ENCODE data around the gene SRPRB.

Gene SRPRB

DNA sequence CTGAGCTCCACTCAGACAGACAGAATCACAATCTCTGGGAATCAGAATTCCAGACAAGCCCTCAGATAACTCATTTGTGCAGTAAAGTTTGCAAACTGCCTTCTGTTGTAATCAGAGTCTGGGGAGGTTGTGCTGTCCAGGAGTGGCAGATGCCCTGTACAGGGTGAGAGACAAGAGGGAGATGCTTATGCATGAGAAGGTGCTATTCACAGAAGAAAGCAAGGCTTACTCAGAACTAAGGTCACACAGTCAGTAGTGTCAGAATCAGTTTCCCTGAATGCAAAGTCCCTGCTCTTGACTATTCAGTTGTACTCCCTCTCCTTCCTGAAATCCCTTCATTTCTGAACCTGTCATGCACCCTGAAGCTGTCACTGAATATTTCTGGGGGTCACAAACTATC, 43.7 kb downstream of the SRPRB start:
- FAIRE-seq = no peak

DNA sequence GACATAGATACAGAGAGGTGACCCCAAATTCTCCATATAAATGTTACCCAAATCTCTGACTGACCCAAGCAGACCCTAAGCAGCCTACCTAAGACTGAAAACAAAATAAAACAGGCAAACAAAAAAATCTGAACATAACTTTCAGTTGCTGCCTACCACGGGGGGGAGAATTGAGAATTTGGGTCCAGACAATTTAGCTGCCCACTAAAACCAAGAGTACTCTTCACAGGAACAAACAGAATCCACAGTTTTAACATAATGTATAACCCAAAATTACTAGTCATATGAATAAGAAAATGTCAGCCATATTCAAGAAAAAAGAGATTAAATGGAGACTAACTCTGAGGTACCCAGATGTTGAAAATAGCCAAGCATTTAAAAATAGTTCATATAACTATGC, 44.4 kb downstream of the SRPRB start:
- FAIRE-seq = no peak

DNA sequence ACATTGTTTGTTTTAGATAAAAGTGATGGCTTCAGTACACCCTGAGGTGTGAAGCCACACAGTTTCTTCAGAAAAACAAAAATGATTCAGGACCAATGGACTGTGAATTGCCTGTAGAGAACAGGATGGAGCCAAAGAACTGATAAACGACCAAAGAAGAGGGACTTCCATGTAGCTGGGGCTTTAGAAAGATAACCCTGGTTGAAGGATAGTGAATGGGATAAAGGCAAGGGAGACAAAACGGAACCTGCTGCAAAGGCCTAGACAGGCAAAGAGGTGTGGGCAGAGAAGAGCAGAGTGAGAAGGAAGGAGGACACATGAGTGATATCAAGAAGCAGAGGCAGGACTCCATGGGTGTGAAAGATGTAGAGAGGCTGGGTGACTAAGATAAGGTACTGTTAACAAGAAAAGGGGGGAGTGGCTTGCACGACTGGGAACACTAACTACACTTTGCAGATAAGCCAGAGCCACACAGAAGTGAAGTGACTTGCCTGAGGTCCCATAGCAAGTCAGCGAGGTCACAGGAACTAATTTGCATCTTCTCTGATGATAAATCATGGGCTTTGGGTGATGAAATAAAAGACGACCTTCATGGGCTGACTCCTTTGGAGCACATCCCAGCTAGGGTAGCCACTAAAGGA, 45.8 kb downstream of the SRPRB start:
- no peak for FAIRE-seq

DNA sequence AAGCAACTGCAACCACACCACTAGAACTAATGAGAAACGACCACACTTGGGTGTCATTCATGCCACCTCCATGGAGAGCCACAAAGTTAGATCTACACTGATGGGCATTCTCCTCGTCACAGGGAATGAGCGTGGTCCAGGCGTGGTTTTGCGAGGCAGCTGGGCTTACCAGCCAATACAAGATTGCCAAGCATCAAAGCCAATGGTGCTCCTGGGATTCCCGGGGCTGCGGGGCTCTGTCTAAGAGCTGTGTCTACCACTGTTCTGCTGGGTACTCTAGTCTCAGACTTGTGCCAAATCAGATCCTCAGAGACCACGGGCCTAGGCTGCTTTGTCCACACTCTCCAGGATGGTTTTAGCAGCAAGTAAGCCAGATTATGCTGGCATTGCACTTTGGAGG, 46.3 kb downstream of the SRPRB start:
- FAIRE-seq = no peak

DNA sequence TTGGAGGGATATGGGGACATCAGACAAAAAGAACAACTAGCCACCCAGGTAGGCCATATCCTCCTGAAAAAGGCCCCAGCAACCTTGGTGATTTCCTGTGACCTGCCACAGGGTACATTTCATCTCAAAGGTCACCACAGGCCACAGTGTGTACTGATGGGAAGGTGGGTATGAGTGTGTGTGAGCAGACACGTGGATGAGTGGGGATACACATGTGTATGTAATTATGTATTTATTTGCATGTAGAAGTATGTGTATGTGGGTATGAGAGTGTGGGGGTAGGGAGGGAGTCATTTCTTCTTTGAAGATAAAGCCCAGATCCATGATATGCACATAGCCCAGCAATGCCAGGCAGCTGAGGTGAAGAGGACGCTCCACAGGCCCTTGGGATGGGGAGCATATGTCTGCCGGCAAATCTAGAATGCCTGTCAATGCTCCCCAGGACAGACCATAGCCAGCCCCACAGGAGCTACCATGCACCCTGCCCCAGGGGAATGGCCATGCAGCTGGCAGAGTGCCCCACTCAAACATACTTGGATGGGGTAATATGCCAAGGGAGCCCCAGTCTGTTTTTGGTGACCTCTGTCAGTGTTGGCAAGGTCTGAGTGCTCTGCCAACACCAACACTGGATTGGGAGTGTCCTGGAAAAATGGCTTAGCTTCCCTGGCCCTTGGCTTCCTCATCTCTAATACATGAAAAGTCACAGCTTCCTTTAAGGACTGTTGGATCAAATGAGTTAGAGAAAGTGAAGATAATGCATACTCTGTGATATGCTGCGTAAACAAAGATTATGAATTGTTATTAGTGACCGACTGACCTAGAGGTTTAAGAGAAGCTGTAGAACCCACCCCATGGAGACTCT, 47.7 kb downstream of the SRPRB start:
- FAIRE-seq = no peak

GRCh38 chr3:133853925-133854227, 48.3 kb downstream of the SRPRB start:
- no peak for FAIRE-seq

DNA sequence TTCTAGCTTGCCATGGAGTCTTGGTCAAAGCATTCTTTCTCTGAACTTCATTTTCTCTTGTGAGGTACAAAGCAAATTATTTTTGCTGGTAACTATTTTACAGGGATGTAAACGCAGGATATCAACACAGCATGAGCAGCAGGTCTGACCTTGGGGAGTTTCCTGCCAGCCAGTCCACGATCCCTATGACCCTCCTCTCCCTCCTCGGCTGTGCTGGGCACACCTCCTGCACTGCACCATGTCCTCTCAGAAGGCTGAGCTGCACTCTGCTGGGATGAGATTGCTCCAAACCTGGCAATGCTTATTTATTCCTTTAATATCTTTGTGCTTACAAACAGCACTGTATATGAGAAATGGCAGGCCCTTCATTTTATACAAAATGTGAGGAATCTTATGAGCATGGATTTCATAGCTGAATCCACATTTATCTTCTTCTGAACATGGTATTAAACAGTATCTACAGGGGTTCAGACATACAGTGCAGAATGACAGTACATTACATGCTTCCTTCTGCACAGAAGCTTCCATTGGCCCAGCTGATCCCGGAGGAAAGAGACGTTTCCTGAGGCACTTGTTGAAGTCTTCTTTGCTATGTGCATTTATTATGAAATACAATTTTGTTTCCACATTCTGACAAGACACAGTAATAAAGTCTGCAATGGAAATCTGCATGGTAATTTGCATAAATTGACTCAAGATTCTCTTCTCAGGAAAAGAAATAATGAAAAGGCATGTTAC, 48.8 kb downstream of the SRPRB start:
- no peak for FAIRE-seq

- no peak for FAIRE-seq
Measured at GRCh38 chr3:133855002-133855370, 49.4 kb downstream of the SRPRB start.

DNA sequence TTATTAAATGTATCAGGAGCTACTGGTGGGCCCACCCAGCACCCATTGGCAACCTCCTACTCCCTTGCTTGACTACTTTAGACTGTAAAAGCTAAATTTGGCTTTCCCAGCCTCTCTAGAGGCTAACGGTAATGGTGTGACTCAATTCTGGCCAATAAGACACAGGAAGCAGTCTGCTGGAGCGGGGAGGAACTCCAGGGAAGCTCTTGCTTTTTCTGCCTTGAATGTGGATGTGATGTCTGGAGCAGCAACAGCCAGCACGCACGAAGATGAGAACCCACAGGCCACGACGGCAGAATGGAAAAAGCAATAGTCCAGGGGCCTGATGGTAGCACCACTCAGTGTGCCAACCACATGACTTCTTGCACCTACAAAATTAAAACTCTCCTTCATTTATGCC, 50.2 kb downstream of the SRPRB start:
- no peak for FAIRE-seq

GRCh38 chr3:133856316-133856715, 50.7 kb downstream of the SRPRB start:
- no peak for FAIRE-seq

DNA sequence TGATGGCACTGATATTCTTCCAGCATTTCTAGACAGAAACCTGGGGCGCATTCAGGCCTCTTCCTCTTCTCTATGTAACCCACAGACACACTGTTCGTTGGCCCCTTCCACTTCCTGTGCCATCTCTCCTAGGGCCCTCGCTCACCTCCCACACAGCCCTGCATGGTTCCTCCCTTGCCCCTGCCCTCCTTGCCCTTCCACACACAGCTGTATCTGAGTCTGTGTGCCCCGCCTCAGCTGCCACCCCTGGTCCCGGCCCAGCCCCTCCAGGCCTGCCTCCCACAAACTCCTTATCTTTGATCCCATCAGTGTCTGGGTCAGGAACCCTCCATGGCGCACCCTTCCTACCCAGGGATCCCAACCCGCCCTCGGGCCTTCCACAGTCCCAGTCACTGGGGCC, 52.2 kb downstream of the SRPRB start:
- no peak for FAIRE-seq

- no peak for FAIRE-seq
Measured at GRCh38 chr3:133859381-133860234, 54.0 kb downstream of the SRPRB start.

GRCh38 chr3:133860519-133860918, 54.9 kb downstream of the SRPRB start:
- FAIRE-seq = no peak

DNA sequence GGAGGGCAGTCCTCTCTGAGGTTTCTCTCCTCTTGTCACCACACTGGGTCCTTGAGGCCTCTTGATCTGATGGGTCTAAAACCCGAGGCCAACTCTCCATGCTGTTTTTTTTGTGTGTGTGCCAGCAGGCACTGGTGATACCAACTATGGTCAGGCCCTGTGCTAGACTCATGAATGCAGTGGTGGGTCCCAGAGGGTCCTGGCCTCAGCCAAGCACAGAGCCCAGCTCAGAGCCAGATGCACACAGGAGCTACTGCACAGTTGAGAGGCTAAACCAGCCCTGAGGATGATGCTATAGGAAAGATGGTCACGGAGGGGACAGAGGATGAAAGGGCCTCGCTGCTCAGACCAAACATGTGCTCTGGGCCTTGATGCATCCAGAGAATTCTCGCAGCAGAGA, 56.5 kb downstream of the SRPRB start:
- no peak for FAIRE-seq

DNA sequence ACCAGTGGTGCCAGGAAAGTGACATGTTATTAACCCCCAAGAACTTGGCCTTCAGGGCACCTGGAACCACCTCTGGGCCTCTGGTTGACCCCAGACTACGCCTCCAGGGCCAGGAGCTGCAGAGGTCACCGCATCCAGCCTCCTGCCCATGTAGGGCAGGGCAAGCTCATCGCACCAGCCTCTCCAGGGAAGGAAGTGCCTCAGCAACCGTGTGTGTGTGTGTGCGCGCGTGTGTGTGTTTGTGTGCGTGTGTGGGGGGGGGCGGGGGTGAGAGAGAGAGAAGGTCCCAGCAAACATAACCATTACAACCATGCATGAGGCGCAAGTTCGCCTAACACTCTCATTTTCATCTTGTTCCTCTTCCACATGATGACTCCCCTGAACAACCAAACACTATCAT, 58.3 kb downstream of the SRPRB start:
- FAIRE-seq = no peak

GRCh38 chr3:133864616-133865015, 59.0 kb downstream of the SRPRB start:
- FAIRE-seq = no peak

DNA sequence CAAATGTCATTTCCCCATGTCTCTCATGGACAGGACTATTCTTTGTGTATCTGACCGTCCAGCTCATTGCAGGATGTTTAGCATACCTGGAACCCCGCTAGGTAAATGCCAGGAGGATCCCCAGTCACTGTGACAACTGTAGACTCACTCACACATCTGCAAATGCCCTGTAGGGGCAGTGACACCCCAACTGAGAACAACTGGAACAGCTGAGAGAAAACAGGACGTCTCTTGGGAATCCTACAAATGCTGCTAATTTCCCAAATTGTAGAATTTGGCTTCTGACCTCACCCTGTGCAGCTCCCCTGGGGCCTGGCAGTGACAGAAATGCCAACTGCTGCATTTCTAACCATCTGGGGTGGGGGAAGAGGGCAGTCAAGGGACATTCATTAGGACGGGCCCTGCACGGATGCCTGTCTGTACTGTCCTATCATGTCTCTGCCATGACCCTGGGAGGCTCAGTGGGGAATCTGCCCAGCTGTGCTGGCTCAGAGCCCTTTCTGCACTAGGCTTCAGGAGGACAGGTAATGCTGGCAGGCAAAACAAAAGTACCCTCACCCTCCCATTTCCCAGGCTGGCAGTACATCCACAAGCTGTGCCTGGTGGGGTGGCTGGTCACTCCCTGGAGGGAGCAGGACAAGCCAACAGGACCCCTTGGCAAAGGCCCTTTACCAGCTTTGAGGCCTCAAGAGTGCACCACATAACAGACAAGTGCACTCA, 59.7 kb downstream of the SRPRB start:
- no peak for FAIRE-seq

GRCh38 chr3:133866141-133866540, 60.5 kb downstream of the SRPRB start:
- FAIRE-seq = no peak

DNA sequence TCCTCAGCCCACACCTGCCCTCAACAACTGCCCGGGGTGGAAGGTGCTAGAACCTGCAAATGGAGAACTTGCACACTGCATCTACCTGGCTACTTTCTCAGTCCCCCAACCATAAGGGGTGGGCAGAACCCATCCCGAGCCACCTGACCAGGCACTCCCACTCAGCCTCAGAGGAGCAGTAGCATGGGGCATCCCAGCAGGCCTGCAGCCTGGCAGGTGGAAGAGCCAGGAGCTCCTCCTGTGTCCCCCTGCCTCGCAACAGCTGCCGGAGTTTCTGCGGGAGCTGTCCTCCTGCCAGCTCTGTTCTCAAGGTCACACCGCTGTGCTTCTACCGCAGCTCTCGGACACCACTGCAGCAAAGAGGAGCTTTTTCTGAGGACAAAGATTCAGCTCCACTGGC, 62.6 kb downstream of the SRPRB start:
- FAIRE-seq = no peak

DNA sequence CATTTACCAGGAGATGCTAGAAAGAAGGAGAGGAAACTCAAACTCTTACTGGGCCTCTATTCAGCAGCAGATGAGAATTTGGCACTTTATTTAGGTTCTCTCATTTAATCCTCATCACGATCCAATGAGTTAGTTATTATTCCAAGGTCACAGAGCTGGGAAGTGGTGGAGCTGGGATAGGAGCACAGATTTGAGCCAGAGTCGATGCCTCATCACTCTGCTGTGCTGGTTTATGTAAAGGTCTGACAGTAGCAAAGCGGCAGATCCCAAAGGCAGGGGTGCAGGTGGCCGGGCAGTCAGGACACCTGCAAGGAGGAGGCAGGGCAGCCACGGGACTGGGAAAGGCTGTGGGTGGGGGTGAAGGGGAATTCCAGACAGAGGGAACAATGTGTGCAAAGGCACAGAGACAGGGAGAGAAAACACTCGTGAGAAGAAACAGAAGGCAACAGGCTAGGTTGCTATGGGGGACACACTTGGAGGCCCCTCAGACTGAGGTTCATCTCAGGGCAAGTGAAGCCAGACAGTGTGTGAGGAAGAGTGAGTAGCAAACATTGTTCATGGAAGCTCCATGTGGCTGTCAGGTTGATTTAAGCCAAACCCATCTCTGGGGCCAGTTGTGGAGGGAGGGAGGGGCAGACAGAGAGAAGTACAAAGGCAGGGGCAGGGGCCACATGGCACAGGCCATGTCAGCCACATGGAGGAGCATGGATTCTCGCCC, 63.3 kb downstream of the SRPRB start:
- no peak for FAIRE-seq

- FAIRE-seq = no peak
Measured at GRCh38 chr3:133869586-133869985, 64.0 kb downstream of the SRPRB start.

- FAIRE-seq = no peak
Measured at GRCh38 chr3:133870822-133871221, 65.2 kb downstream of the SRPRB start.

All from A204.1 (cell line).